NB4 (cell line): ENCODE results near the gene RELA.

ENCODE experiments used
- POLR2A ChIP-seq: IDR thresholded peaks from 2 replicates; pipeline ENCODE4 v1.6.1; 2011; ENCODE audit warnings: mild to moderate bottlenecking; ENCODE audit not compliant: insufficient read length; ENCODE audit errors: extremely low read depth
- TF ChIP-seq, protein P1 (sequence below): IDR thresholded peaks from one replicate; pipeline ENCODE4 v1.5.1; 2012; ENCODE audit warnings: low read depth, low read length
- TF ChIP-seq, protein P2 (sequence below): IDR thresholded peaks from 2 replicates; pipeline ENCODE4 v1.6.1; 2011; ENCODE audit warnings: low read depth, low read length

DNA sequence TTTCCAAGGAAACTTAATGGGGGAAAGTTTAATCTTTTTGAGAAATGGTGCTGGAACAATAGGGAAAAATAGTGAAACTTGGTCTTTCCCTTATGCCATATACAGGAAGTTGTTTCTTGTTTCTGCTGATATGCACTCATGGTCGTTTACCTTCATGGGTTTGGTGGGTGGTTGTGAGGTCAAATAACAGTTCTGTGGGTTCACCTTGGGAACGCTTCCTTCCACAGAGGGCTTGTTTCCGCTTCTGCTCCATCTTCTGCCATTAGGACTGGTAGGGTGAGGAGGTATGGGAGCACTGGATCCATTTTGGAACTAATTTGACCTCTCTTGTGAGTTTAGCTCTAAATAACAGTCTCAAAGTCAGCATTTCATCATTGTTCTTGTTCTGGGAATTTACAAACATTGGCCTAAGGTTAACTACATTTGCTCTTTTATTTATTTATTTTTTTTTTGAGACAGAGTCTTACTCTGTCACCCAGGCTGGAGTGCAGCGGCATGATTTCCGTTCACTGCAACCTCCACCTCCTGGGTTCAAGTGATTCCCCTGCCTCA lies 17.6 kb upstream of the RELA start:
- TF ChIP-seq, protein P1, sequence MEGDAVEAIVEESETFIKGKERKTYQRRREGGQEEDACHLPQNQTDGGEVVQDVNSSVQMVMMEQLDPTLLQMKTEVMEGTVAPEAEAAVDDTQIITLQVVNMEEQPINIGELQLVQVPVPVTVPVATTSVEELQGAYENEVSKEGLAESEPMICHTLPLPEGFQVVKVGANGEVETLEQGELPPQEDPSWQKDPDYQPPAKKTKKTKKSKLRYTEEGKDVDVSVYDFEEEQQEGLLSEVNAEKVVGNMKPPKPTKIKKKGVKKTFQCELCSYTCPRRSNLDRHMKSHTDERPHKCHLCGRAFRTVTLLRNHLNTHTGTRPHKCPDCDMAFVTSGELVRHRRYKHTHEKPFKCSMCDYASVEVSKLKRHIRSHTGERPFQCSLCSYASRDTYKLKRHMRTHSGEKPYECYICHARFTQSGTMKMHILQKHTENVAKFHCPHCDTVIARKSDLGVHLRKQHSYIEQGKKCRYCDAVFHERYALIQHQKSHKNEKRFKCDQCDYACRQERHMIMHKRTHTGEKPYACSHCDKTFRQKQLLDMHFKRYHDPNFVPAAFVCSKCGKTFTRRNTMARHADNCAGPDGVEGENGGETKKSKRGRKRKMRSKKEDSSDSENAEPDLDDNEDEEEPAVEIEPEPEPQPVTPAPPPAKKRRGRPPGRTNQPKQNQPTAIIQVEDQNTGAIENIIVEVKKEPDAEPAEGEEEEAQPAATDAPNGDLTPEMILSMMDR: no peak
- TF ChIP-seq POLR2A: no peak
- TF ChIP-seq, protein P2, sequence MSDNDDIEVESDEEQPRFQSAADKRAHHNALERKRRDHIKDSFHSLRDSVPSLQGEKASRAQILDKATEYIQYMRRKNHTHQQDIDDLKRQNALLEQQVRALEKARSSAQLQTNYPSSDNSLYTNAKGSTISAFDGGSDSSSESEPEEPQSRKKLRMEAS: no peak
